OCI-LY1 (cell line): ENCODE results near the gene WFDC9.

Source experiments
- EZH2 ChIP-seq: fragments of 200-600 bp; sonication (generic), shearing (Covaris generic); IDR thresholded peaks from 2 replicates; pipeline ENCODE4 v1.8.0; 2017; ENCODE audit warnings: borderline replicate concordance, mixed run types, mild to moderate bottlenecking, antibody characterized with exemption, low read length, moderate library complexity, mixed read lengths
- TF ChIP-seq, protein P1 (sequence below): fragments of 200-600 bp; sonication (generic), shearing (Covaris generic); IDR thresholded peaks from 2 replicates; pipeline ENCODE4 v1.5.1; 2017; ENCODE audit warnings: mild to moderate bottlenecking, antibody characterized with exemption, low read length, moderate library complexity, mixed read lengths

GRCh38 chr20:45578231-45578630, 52.9 kb downstream of the WFDC9 start:
- TF ChIP-seq, protein P1, sequence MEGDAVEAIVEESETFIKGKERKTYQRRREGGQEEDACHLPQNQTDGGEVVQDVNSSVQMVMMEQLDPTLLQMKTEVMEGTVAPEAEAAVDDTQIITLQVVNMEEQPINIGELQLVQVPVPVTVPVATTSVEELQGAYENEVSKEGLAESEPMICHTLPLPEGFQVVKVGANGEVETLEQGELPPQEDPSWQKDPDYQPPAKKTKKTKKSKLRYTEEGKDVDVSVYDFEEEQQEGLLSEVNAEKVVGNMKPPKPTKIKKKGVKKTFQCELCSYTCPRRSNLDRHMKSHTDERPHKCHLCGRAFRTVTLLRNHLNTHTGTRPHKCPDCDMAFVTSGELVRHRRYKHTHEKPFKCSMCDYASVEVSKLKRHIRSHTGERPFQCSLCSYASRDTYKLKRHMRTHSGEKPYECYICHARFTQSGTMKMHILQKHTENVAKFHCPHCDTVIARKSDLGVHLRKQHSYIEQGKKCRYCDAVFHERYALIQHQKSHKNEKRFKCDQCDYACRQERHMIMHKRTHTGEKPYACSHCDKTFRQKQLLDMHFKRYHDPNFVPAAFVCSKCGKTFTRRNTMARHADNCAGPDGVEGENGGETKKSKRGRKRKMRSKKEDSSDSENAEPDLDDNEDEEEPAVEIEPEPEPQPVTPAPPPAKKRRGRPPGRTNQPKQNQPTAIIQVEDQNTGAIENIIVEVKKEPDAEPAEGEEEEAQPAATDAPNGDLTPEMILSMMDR = no peak
- TF ChIP-seq EZH2 = no peak
